H1 (cell line): ENCODE results near the gene EPDR1. TPM values are rescaled to one million over a fixed set of nuclear protein-coding genes. Genes with fewer than 3 reads are reported as not detected.

Experiments used
- CTCF ChIA-PET: fragments of 300-600 bp; sonication (Branson Sonifier 250); formaldehyde crosslinking; loops from one replicate; lab custom pipeline; 2021; ENCODE audit not compliant: partially characterized antibody; lab: Charles Lee
- POLR2A ChIA-PET: fragments of 300-600 bp; sonication (Branson Sonifier 250); formaldehyde crosslinking; loops from one replicate; lab custom pipeline; 2021; ENCODE audit warnings: inconsistent platforms; ENCODE audit not compliant: partially characterized antibody; lab: Charles Lee
- DNase-seq, 2 experiments: peaks; one replicate each; pipeline versions ENCODE4 v3.0.0 to v3.0.0-alpha.2; 2010 to 2022; ENCODE audit warnings: low spot score in 2 of 2, low read depth in 1 of 2, mixed read lengths in 1 of 2
- FAIRE-seq: peaks from 2 replicates; lab custom pipeline; 2011; peaks lifted over from hg19 to GRCh38; lab: Jason Lieb, UNC
- H2AFZ ChIP-seq: 2 replicates; pipeline ENCODE4 v1.8.1; 2012; ENCODE audit warnings: low read length, inconsistent platforms
- H2AK5ac ChIP-seq: 2 replicates; pipeline ENCODE4 v1.6.1; 2013; ENCODE audit warnings: low read depth, low read length
- H2BK120ac ChIP-seq: replicated peaks from 2 replicates; pipeline ENCODE3; 2013; ENCODE audit warnings: low read depth, low read length, inconsistent platforms
- H2BK12ac ChIP-seq: 2 replicates; pipeline ENCODE4 v1.6.1; 2013; ENCODE audit warnings: low read depth, low read length
- H2BK15ac ChIP-seq: 2 replicates; pipeline ENCODE4 v1.6.1; 2013; ENCODE audit warnings: low read length
- H2BK20ac ChIP-seq: 2 replicates; pipeline ENCODE4 v1.6.1; 2013; ENCODE audit warnings: low read length
- H2BK5ac ChIP-seq: 2 replicates; pipeline ENCODE4 v1.6.1; 2013; ENCODE audit warnings: low read depth, low read length
- H3K14ac ChIP-seq: 2 replicates; pipeline ENCODE4 v1.6.1; 2013; ENCODE audit warnings: inconsistent platforms; ENCODE audit not compliant: insufficient read length
- H3K18ac ChIP-seq: 2 replicates; pipeline ENCODE4 v1.6.1; 2013; ENCODE audit warnings: low read length; ENCODE audit errors: extremely low read depth
- H3K23ac ChIP-seq: 2 replicates; pipeline ENCODE4 v1.6.1; 2013; ENCODE audit warnings: inconsistent platforms; ENCODE audit not compliant: insufficient read length
- H3K23me2 ChIP-seq: 2 replicates; pipeline ENCODE4 v1.6.1; 2013; ENCODE audit warnings: low read depth, low read length
- H3K27ac ChIP-seq: 2 replicates; pipeline ENCODE4 v1.6.1; 2011; ENCODE audit warnings: low read depth, low read length, inconsistent platforms
- H3K27me3 ChIP-seq, 4 experiments: replicated peaks in 1 of 4; 1 replicate in 1 of 4; 2 replicates in 3 of 4; pipeline versions ENCODE4 v1.6.1 to v1.8.1; 2011 to 2013; ENCODE audit warnings: low read length in 3 of 4, mild to moderate bottlenecking in 3 of 4, inconsistent platforms in 2 of 4, mixed read lengths in 2 of 4, moderate library complexity in 1 of 4; ENCODE audit not compliant: control insufficient read depth in 3 of 4, insufficient read depth in 3 of 4; ENCODE audit errors: extremely low read depth in 1 of 4
- H3K36me3 ChIP-seq, 4 experiments: 2 replicates each; pipeline versions ENCODE4 v1.6.1 to v1.8.1; 2011 to 2013; ENCODE audit warnings: mild to moderate bottlenecking in 4 of 4, low read length in 3 of 4, moderate library complexity in 2 of 4, control low read depth in 1 of 4, inconsistent platforms in 1 of 4; ENCODE audit not compliant: insufficient read depth in 4 of 4, control insufficient read depth in 2 of 4
- H3K4ac ChIP-seq: replicated peaks from 2 replicates; pipeline ENCODE3; 2013; ENCODE audit warnings: low read length, low read depth, mixed read lengths, inconsistent platforms; ENCODE audit not compliant: insufficient read length
- H3K4me1 ChIP-seq, 4 experiments: replicated peaks in 1 of 4; 1 replicate in 1 of 4; 2 replicates in 3 of 4; pipeline versions ENCODE4 v1.6.1 to v1.8.1; 2011 to 2013; ENCODE audit warnings: low read length in 3 of 4, inconsistent platforms in 2 of 4, mixed read lengths in 1 of 4; ENCODE audit not compliant: insufficient read depth in 4 of 4, control insufficient read depth in 3 of 4
- H3K4me2 ChIP-seq, 2 experiments: 2 replicates each; pipeline versions ENCODE4 v1.6.1 to v1.8.1; 2011 to 2013; ENCODE audit warnings: low read depth in 2 of 2, low read length in 2 of 2, control low read depth in 1 of 2, inconsistent platforms in 1 of 2, mild to moderate bottlenecking in 1 of 2; ENCODE audit not compliant: insufficient read depth in 1 of 2
- H3K4me3 ChIP-seq, 4 experiments: fragments of 200-600, 300-600 bp in 1 of 4; sonication (generic), shearing (Covaris generic), sonication (Bioruptor Twin) in 1 of 4; 2 replicates each; pipeline versions ENCODE4 v1.5.1 to v1.8.1; 2011 to 2016; ENCODE audit warnings: low read length in 4 of 4, low read depth in 3 of 4, control low read depth in 2 of 4, inconsistent platforms in 2 of 4, mild to moderate bottlenecking in 2 of 4, mixed read lengths in 1 of 4, moderate library complexity in 1 of 4; ENCODE audit not compliant: insufficient read depth in 2 of 4; ENCODE audit errors: extremely low read depth in 1 of 4
- H3K56ac ChIP-seq: replicated peaks from 2 replicates; pipeline ENCODE3; 2013; ENCODE audit warnings: low read depth, mild to moderate bottlenecking, mixed read lengths, low read length, inconsistent platforms; ENCODE audit not compliant: insufficient read length
- H3K79me1 ChIP-seq: 2 replicates; pipeline ENCODE4 v1.6.1; 2013; ENCODE audit warnings: low read depth, low read length, control low read depth
- H3K79me2 ChIP-seq, 2 experiments: 2 replicates each; pipeline versions ENCODE4 v1.6.1 to v1.8.1; 2012 to 2013; ENCODE audit warnings: low read length in 2 of 2, mild to moderate bottlenecking in 2 of 2, inconsistent platforms in 1 of 2; ENCODE audit not compliant: insufficient read depth in 2 of 2, control insufficient read depth in 1 of 2
- H3K9ac ChIP-seq, 4 experiments: replicated peaks in 1 of 4; 1 replicate in 1 of 4; 2 replicates in 3 of 4; pipeline versions ENCODE4 v1.6.1 to v1.8.1; 2011 to 2013; ENCODE audit warnings: low read depth in 3 of 4, low read length in 3 of 4, control low read depth in 2 of 4, mild to moderate bottlenecking in 2 of 4, moderate library complexity in 2 of 4, inconsistent platforms in 1 of 4; ENCODE audit errors: extremely low read depth in 1 of 4
- H3K9me3 ChIP-seq, 2 experiments: 2 replicates each; pipeline versions ENCODE4 v1.6.1 to v1.8.1; 2012 to 2013; ENCODE audit warnings: mild to moderate bottlenecking in 2 of 2, moderate library complexity in 2 of 2, control low read depth in 1 of 2, inconsistent platforms in 1 of 2, low read depth in 1 of 2, low read length in 1 of 2, mixed read lengths in 1 of 2; ENCODE audit not compliant: insufficient read depth in 2 of 2
- H4K20me1 ChIP-seq, 2 experiments: replicated peaks in 1 of 2; 2 replicates each; pipeline versions ENCODE3 to v1.8.1; 2011 to 2013; ENCODE audit warnings: inconsistent platforms in 2 of 2, low read length in 2 of 2, mild to moderate bottlenecking in 1 of 2; ENCODE audit not compliant: insufficient read depth in 2 of 2, control insufficient read depth in 1 of 2
- H4K5ac ChIP-seq: 2 replicates; pipeline ENCODE4 v1.6.1; 2013; ENCODE audit warnings: low read length, low read depth, mixed read lengths, inconsistent platforms; ENCODE audit not compliant: insufficient read length
- H4K8ac ChIP-seq: 2 replicates; pipeline ENCODE4 v1.8.0; 2013; ENCODE audit warnings: mild to moderate bottlenecking, moderate library complexity, low read length, inconsistent platforms; ENCODE audit not compliant: insufficient read depth; ENCODE audit errors: extremely low read depth
- H4K91ac ChIP-seq: replicated peaks from 2 replicates; pipeline ENCODE3; 2013; ENCODE audit warnings: low read length, mixed read lengths, inconsistent platforms; ENCODE audit not compliant: insufficient read length
- BACH1 ChIP-seq: IDR thresholded peaks from 2 replicates; pipeline ENCODE4 v1.6.1; 2012; ENCODE audit warnings: low read length, improper control_type of control experiment
- BRCA1 ChIP-seq: IDR thresholded peaks from 2 replicates; pipeline ENCODE4 v1.6.1; 2012; ENCODE audit warnings: low read depth, low read length, improper control_type of control experiment
- CBX8 ChIP-seq: fragments of 300-800, 300-1000 bp; sonication (generic); IDR thresholded peaks from 2 replicates; pipeline ENCODE4 v1.7.1; 2016; ENCODE audit warnings: low read depth, low read length, borderline replicate concordance
- CTBP2 ChIP-seq: IDR thresholded peaks from 2 replicates; pipeline ENCODE4 v1.7.0; 2011; ENCODE audit warnings: borderline replicate concordance, mild to moderate bottlenecking, moderate library complexity, mixed read lengths, low read length; ENCODE audit not compliant: insufficient read depth, insufficient read length
- NANOG ChIP-seq: IDR thresholded peaks from 2 replicates; pipeline ENCODE4 v1.6.1; 2011; ENCODE audit warnings: low read length, low read depth, mild to moderate bottlenecking, inconsistent platforms; ENCODE audit not compliant: insufficient read depth, poor library complexity, severe bottlenecking
- RXRA ChIP-seq: IDR thresholded peaks from 2 replicates; pipeline ENCODE4 v1.6.1; 2011; ENCODE audit warnings: low read depth, mild to moderate bottlenecking, low read length, moderate library complexity; ENCODE audit not compliant: insufficient read depth
- SIN3A ChIP-seq, 2 experiments: IDR thresholded peaks in 1 of 2; conservative IDR thresholded peaks in 1 of 2; 2 replicates each; pipeline ENCODE4 v1.6.1; 2011 to 2012; ENCODE audit warnings: low read length in 2 of 2, improper control_type of control experiment in 1 of 2, low read depth in 1 of 2, mild to moderate bottlenecking in 1 of 2
- SIX5 ChIP-seq: IDR thresholded peaks from 2 replicates; pipeline ENCODE4 v1.6.1; 2011; ENCODE audit warnings: mild to moderate bottlenecking, low read depth, low read length
- SUZ12 ChIP-seq: fragments of 200-600 bp; sonication (generic); IDR thresholded peaks from 2 replicates; pipeline ENCODE4 v1.6.1; 2012; ENCODE audit warnings: mild to moderate bottlenecking, inconsistent platforms, low read length, moderate library complexity, mixed read lengths
- TCF12 ChIP-seq: IDR thresholded peaks from 2 replicates; pipeline ENCODE4 v1.6.1; 2011; ENCODE audit warnings: low read depth, mild to moderate bottlenecking, low read length
- WGBS, 2 experiments: shearing (Covaris generic) in 1 of 2; methylation state at CpG; one replicate each; pipeline versions ENCODE4 v1.1.6 to v1.1.7; 2013 to 2015; ENCODE audit warnings: low lambda C conversion rate in 2 of 2, mixed read lengths in 2 of 2, inconsistent platforms in 1 of 2, low coverage in 1 of 2, missing lambda C conversion rate in 1 of 2; ENCODE audit not compliant: insufficient replicate concordance in 2 of 2, insufficient coverage in 1 of 2, insufficient read length in 1 of 2; ENCODE audit errors: extremely low coverage in 1 of 2, missing lambda C conversion rate in 1 of 2; 5-methylcytosine and 5-hydroxymethylcytosine counted together
- polyA plus RNA-seq, 7 experiments: library from polyadenylated mRNA; depleted of rRNA in 3 of 7; stranded (reverse) in 5 of 7; unstranded in 2 of 7; fragments of >200 nt in 5 of 7; fragments of 200-250 nt in 2 of 7; gene quantifications; 1 replicate in 5 of 7; 2 replicates in 1 of 7; 4 replicates in 1 of 7; pipeline versions ENCODE4 v1.2.1 to v1.2.3, GENCODE V29; 2011 to 2013; ENCODE audit warnings: missing spikeins in 2 of 7, mixed read lengths in 2 of 7
- total RNA-seq: library from RNA; stranded (reverse); fragmentation: NEBNext Ultra II Directional; extraction: Animal tissue kit (Norgen Biotek cat#: 25700); gene quantifications from 2 replicates; pipeline ENCODE4 v1.2.1, GENCODE V29; 2021
- TF ChIP-seq, protein P1 (sequence below): IDR thresholded peaks from 2 replicates; pipeline ENCODE4 v1.6.1; 2012; ENCODE audit warnings: inconsistent platforms
- TF ChIP-seq, protein P2 (sequence below): IDR thresholded peaks from 2 replicates; pipeline ENCODE4 v1.6.1; 2011; ENCODE audit warnings: low read length, improper control_type of control experiment

The EPDR1 gene
- total and polyA plus RNA-seq, 2 of the 8 experiments (the other 6 are each of a cell fraction or from before 2014, with no cell fraction given), result 6.4 to 8.2 TPM

DNA sequence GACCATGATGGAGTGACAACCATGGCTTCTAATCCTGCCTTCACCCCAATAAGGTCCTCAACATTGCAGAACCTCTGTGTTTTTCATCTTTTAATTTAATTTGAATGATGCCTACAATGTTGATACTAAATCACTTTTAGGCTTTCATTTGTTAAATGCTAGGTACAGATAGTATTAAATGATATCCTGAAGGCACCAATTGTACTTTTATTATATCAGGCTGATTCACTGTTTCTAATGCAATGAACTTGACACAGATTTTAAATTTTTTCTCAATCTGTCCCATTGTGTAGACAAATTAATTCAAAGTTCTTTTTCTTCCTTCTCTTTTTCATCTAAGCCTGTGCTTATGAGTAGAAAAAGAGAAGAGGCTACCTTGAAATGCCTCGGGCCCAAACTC, 5.2 kb downstream of the EPDR1 start:
- Histone ChIP-seq H3K27ac (no peak overlapping the region), H4K20me1 (no peaks in the 10 kb centered on the region), H3K79me1 (no peaks in the 10 kb centered on the region), H3K4me1 (no peaks in the 10 kb centered on the region), H3K79me2 (no peaks in the 10 kb centered on the region), H4K8ac (no peak overlapping the region), H2BK12ac (no peak overlapping the region), H4K91ac (no peak overlapping the region), H2AK5ac (no peak overlapping the region), H2BK5ac (no peak overlapping the region), H2BK15ac (no peak overlapping the region), H3K4me3 (no peak overlapping the region), H2BK20ac (no peak overlapping the region), H3K23me2 (peaks cover 2% of the 10 kb centered on the region; the same call in 1 of the 2 replicates), H3K18ac (no peak overlapping the region), H3K56ac (no peak overlapping the region), H3K9me3 (peaks cover 0 to 3% of the 10 kb centered on the region in 2 experiments; a peak in 2 of 4 replicates), H3K36me3 (0 out of 8 replicates have a peak, but pooled peaks cover 0 to 2% (median 0%) of the 10 kb centered on the region in 4 experiments), H3K23ac (no peak overlapping the region), H2BK120ac (no peak overlapping the region), H3K14ac (no peak overlapping the region), H3K9ac (no peak overlapping the region), H2AFZ (no peak overlapping the region), H4K5ac (no peak overlapping the region), H3K4me2 (no peak overlapping the region), H3K4ac (no peak overlapping the region), H3K27me3 (no peaks in the 10 kb centered on the region)
- FAIRE-seq (no peak), DNase-seq (no peak)
- POLR2A ChIA-PET, result interaction anchor here (0.6 kb wide), 1 partner anchor 722 kb away, joined by 3 read pairs; no protein-coding TSS in a partner anchor
- WGBS, 2 experiments, result 100% methylated on average over 1 of the region's 1 CpG; no CpG with 5 or more reads in 1 of the 2 experiments
- CTCF ChIA-PET, result no interaction called here
- TF ChIP-seq TCF12 (no peak), RXRA (no peak), SIX5 (no peak), BACH1 (no peak), BRCA1 (no peak), CTBP2 (no peak), NANOG (no peak), CBX8 (no peak), SIN3A (conservative IDR thresholded peaks at IDR 0.05 in 1 of 2, IDR thresholded peaks at IDR 0.05 in 1 of 2; ENCODE audit: low read depth in 1 of 2, low read length in 2 of 2) (no peak), SUZ12 (no peak)
- TF ChIP-seq, protein P1, sequence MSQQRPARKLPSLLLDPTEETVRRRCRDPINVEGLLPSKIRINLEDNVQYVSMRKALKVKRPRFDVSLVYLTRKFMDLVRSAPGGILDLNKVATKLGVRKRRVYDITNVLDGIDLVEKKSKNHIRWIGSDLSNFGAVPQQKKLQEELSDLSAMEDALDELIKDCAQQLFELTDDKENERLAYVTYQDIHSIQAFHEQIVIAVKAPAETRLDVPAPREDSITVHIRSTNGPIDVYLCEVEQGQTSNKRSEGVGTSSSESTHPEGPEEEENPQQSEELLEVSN, result no peak
- TF ChIP-seq, protein P2, sequence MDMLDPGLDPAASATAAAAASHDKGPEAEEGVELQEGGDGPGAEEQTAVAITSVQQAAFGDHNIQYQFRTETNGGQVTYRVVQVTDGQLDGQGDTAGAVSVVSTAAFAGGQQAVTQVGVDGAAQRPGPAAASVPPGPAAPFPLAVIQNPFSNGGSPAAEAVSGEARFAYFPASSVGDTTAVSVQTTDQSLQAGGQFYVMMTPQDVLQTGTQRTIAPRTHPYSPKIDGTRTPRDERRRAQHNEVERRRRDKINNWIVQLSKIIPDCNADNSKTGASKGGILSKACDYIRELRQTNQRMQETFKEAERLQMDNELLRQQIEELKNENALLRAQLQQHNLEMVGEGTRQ, result no peak
